ENCODE data around the gene PTPN2. TPM values are rescaled to one million over a fixed set of nuclear protein-coding genes. Genes with fewer than 3 reads are reported as not detected.

Gene PTPN2
- total and polyA plus RNA-seq, 9 of the 15 experiments (the other 6 are each of a cell fraction or from before 2014, with no cell fraction given): 36.6 to 66.4 (median 43.8) TPM

GRCh38 chr18:12904012-12904516, 20.0 kb upstream of the PTPN2 start (continued):
- TF ChIP-seq SUPT5H (IDR thresholded peaks at IDR 0.05): no peak
- no peak for TF ChIP-seq ID3 (CRISPR knock-in tag; IDR thresholded peaks at IDR 0.05)
- TF ChIP-seq ID3 (tag; IDR thresholded peaks at IDR 0.05): 0 out of 2 replicates have a peak, but pooled peaks have one; percentile 54
- no peak for TF ChIP-seq ZC3H4 (CRISPR knock-in tag; IDR thresholded peaks at IDR 0.05; ENCODE audit: borderline replicate concordance)
- TF ChIP-seq SREBF2 (CRISPR knock-in tag; IDR thresholded peaks at IDR 0.05): no peak
- TF ChIP-seq ZBTB5 (IDR thresholded peaks at IDR 0.05): no peak
- TF ChIP-seq ZNF655 (CRISPR knock-in tag; IDR thresholded peaks at IDR 0.05): no peak
- no peak for TF ChIP-seq FOXO4 (CRISPR knock-in tag; IDR thresholded peaks at IDR 0.05)
- TF ChIP-seq SETDB1 (IDR thresholded peaks at IDR 0.05; ENCODE audit: low read length): no peak
- TF ChIP-seq ZNF12 (CRISPR knock-in tag; IDR thresholded peaks at IDR 0.05): no peak
- no peak for TF ChIP-seq RBM22 (IDR thresholded peaks at IDR 0.05; ENCODE audit: low read depth, low read length, poor library complexity, severe bottlenecking)
- no peak for TF ChIP-seq ZFP30 (CRISPR knock-in tag; IDR thresholded peaks at IDR 0.05; ENCODE audit: borderline replicate concordance)
- no peak for TF ChIP-seq RERE (CRISPR knock-in tag; IDR thresholded peaks at IDR 0.05; ENCODE audit: borderline replicate concordance)
- no peak for TF ChIP-seq ZNF140 (CRISPR knock-in tag; IDR thresholded peaks at IDR 0.05)
- TF ChIP-seq EWSR1 (IDR thresholded peaks at IDR 0.05; ENCODE audit: borderline replicate concordance, low read depth, partially characterized antibody): no peak
- TF ChIP-seq ZBTB12 (CRISPR knock-in tag; IDR thresholded peaks at IDR 0.05): no peak
- no peak for TF ChIP-seq CHD2 (IDR thresholded peaks at IDR 0.05; ENCODE audit: low read depth, low read length)

Measured in K562 (cell line).